ENCODE results near the gene PLXNC1.

Gene PLXNC1

DNA sequence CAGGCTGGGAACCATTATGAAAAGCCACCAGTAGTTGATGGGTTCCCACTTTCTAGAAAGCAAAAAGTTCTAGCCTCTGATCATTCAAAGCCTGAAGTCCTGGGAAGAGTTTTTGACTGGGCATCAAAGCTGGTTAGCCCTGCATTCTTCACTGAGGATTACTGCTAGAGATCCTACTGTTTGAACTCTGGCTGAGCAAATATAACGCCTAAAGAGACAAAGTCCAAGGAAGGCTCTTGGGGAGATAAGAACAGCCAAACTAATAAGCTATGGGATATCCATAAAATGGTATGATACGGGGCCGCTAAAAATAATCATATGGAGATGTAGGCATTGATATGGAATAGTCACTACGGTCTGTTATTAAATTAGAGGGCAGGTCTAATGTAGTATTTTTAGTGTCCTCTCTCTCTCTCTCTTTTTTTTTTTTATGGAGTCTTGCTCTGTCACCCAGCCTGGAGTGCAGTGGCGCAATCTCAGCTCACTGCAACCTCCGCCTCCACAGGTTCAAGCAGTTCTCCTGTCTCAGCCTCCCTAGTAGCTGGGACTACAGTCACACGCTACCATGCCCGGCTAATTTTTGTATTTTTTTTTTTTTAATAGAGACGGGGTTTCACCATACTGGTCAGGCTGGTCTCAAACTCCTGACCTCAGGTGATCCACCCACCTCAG, 35.5 kb downstream of the PLXNC1 start:
- DNase-seq = no peak

DNA sequence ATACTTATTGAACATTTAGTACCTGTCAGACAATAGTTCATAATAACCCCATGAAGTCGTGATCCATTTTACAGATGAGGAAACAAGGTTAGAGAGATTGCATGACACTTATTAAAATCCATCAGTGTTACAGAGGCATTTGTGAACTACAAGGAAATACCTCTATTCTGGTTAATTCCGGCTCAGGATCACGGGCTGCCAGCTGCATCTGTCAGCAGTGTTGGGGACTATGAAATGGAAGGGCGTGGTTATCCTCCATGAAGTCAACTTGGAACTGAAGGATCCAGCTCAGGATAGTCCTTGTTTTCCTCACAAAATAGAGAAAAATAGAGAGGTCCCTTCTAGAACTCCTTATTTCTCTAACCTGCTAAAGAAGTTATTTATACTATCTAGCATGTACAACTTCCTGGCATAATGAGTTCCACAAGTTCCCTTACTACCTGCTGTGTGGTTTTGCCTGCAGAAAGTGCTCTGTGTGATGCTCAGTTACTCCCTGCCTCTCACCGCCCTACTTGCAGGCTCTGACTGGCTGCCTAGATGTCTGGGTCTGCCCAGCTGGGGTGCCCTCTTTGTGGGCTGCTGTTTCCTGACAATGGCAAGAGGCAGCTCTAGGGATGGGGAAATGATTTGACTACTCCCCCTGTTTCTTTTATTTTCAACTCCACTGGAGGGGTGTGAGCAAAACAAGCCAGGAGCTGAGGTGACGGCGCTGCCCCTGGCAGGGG, 36.8 kb downstream of the PLXNC1 start:
- DNase-seq = no peak

DNA sequence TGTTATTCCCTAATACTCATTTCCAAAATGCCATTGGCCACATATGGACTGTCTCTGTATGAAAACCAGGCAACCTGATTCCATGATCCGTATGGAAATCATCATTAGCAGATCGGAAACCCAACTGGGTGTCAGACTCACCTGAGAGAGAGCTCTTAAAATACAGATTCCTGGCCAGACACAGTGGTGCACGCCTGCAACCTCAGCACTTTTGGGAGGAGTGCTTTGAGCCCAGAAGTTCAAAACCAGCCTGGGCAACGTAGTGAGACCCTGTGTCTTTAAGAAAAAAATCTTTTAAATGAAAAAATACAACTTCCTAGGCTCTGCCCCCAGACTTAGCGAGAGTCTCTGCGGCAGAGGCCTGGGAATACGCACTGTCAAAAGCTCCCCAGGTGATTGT, 37.4 kb downstream of the PLXNC1 start:
- DNase-seq = no peak

DNA sequence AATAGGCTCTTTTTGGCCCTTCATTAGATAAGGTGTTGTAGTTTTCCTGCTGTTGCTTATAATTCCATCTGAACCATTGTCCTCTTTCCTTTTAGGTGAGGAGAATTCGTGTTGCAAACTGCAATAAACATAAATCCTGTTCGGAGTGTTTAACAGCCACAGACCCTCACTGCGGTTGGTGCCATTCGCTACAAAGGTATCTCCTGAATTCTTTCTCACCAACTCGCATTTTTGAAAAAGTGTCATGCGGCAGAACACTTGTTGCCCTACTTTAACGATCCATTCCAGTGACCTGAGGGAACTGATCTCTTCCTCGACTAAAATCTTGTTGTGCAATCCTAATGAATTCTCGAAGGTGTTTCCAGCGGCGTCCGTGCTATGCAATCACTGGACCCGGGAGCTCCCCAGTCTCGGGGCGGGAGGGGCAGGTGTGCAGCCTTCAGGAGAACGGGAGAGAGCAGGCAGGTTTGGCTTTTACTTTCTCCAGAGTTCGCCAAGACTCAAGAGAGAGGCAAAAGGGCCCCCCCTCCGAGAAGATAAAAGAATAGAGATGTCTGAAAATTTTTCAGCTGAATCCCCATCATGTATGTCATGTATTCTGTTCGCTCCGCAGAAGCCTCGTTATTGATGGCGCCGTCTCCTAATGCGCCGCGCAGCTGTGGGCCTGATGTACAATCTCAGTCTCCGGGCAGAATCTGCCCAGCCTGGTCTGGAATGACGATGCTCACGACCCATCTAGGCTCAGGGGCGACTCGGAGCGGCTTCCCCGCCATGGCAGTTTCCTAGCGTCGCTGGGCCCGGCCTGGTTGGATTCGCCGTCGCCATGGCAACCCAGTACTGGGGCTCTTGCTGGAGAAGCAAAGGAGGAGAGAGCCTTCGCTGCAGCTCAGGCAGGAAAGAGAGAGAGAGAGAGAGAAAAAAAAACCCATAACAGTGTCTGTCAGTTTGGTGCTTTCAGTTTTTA, 38.2 kb downstream of the PLXNC1 start:
- DNase-seq = peak; percentile 73

DNA sequence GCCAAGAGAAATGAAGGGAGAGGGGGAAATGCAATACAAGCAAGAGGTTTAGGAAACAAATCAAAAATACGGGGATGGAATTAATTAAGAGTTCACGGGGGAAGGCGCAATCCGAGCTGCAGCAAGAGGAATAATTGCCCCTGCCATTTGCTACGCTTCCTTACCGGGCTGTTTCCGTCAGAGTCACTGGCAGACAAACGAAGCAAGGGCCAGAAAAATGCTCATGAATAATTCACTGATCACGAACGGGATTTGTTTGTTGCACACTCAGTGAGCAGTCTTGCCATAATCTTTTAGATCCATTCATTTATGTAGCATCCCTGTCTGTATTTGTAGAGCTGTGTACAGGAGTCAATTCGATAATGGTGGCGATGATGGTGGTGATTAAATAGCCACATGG, 39.0 kb downstream of the PLXNC1 start:
- DNase-seq = no peak

DNA sequence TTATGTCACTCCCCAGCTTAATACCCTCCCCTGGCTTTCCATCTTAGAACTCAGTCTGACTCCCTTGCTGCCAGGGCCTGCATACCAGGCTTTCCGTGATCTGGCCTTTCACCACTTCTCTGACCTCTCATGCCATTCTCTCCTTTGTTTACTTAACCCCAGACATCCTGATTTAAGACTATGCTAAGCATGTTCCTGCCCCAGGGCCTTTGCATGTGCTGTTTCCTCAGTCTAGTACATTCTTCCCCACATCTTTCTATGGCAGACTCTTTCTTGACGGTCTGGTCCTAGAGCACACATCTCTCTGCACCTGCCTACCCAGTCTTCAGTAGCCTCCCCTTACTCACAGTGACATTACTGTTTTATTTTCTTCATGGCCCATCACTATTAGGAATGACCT, 42.2 kb downstream of the PLXNC1 start:
- no peak for DNase-seq

DNA sequence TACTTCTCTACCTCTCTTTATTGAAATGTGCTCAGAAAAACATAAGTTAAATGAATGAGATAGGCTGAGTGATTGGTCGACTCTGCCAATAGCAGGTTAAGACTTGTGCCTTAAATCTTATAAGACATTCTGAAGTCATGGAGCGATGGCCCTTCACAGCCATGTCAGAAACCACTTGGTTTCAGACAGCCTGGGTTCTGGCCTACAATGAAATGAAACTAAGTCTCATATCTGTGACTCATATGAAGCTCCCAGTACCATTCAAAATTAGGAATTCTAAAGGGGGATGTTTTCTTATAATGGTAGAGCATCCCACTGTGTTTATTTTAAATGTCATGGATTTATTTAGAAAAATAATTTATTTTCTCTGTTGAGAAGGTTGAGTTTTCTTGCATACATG, 42.6 kb downstream of the PLXNC1 start:
- no peak for DNase-seq

DNA sequence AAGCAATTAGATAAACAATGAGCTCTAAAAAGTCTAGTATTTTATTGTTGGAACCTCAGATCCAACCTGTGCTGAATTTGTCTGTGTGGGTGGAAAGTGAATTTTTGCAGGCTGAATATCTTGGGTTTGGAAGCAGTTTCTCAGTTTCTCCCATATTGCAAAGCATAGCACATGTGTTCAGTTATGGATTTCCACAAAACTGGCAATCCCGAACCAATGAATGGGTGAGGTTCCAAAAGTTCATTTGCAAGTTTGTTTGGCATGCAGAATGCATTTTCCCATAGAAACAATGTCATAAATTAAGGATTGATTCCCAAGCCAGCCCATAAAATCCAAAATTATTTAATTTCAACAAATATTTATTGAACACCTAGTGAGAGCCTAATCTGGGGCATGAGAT, 43.4 kb downstream of the PLXNC1 start:
- DNase-seq = no peak

DNA sequence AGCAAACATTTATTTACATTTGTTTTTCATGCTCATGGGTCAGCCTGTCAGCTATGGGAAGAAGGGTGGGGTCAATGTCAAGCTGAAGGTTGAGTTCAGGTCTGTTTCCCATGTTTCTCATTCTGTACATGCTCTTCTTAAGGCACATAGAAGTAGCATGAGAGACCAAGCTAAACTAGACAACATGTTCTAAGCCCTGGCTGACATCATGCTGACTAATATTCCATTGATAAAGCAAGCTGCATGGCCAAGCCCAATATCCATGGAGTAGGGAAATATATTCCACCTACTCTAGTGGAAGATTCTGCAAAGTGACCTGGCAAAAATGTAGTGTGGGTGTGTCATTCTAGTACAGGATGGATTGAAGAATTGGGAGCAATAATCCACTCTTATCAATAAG, 44.1 kb downstream of the PLXNC1 start:
- DNase-seq = no peak

DNA sequence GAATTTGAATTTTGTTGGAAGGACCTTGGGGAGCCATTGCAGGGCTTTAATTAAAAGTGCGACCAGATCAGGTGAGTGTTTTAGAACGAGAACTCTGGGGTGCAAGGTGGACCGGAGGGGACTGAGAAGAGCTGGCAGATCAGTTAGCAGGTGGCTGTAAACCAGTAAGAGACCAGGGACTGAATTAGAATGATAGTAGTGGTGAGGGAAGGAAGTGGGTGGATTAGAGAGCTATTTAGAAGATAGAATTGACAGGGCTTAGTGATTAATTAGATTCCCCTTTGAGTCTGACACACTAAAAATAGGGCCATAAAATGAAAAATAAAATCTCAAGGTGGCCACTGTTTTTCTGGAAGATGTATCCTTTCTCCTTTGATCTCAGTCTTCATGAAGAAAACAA, 44.8 kb downstream of the PLXNC1 start:
- no peak for DNase-seq

DNA sequence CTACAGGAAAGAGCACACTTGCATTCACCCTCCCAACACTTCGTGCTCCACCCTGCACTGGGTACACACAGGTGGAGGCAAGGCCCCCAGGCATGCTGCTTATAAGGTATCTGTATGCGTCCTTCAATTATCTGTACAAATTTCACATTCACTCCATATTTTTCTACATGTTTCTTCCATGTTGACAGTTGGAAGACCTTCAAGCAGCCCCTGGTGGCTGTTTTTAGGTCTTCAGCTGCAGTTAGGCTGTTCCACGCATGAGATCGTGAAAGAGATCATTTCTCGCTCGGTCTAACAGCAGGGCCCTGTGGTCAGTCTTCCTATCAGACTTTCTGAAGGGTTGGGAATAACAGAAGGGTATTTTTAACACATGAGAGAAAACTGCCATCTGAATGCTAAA, 47.1 kb downstream of the PLXNC1 start:
- no peak for DNase-seq

DNA sequence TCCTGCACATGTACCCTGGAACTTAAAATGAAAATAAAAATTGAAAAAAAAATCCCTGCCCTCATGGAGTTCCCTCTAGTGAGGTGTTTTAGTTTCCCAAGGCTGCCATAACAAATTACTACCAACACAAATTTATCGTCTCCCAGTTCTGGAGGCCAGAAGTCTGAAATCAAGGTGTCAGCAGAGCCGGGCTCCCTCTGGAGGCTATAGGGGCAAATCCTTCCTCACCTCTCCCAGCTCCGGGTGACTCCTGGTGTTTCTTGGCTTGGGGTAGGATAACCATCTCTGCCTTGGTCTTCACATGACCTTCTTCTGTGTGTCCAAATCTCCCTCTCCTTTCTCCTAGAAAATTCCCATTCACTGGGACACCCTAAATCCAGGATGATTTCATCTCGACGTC, 50.1 kb downstream of the PLXNC1 start:
- no peak for DNase-seq

DNA sequence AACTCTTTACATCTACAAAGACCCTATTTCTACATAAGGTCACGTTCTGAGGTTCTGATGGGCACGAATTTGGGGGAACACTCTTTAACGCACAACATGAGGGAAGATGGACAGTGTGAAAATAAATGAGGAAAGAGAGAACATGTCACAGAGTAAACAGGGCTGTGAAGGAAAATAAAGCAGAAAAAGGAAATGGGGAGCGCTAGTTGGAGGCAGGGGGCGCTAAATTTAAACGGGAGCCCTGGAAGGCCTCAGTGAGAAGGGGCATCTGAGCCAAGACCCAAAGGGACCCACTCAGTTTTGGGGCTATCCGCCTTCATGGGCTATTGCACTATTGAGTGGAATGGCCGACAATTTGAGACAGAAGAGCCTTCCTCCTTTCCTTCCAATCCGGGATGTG, 50.5 kb downstream of the PLXNC1 start:
- no peak for DNase-seq

DNA sequence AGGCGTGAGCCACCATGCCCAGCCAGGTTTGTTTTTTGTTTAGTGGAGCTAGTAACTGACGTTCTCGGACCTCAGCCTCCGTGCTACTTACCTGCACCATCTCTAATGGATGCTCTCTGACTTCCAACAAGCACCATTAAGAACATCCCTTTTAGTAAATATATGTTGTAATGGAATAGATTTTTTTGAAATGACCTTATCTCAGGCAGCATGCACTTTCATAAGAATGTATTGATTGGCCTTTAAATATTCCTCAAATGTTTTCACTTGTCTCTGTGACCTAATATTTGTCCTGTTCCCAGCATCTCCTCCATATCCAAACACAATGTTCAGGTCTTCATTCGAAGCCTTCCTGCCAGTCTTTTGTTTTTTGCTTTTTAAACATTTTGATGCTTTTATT, 51.7 kb downstream of the PLXNC1 start:
- no peak for DNase-seq

DNA sequence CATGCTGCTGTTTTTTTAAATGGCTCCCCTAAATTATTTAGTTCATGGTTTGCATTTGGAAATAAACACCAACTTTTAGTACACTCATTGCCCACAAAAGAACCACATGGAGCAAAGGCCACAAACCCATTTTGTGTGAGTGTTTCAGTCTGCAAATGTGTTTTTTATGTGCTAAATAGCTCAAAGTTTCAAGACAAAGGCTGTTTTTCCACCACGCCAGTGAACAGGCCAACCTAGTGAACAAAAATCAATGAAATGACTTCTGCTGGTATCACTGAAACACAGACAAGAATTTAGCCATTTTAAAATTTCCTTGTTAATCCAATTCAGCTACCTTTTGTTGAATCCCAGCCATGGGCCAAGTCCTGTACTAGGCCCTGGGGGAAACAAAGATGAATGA, 52.3 kb downstream of the PLXNC1 start:
- DNase-seq = no peak

DNA sequence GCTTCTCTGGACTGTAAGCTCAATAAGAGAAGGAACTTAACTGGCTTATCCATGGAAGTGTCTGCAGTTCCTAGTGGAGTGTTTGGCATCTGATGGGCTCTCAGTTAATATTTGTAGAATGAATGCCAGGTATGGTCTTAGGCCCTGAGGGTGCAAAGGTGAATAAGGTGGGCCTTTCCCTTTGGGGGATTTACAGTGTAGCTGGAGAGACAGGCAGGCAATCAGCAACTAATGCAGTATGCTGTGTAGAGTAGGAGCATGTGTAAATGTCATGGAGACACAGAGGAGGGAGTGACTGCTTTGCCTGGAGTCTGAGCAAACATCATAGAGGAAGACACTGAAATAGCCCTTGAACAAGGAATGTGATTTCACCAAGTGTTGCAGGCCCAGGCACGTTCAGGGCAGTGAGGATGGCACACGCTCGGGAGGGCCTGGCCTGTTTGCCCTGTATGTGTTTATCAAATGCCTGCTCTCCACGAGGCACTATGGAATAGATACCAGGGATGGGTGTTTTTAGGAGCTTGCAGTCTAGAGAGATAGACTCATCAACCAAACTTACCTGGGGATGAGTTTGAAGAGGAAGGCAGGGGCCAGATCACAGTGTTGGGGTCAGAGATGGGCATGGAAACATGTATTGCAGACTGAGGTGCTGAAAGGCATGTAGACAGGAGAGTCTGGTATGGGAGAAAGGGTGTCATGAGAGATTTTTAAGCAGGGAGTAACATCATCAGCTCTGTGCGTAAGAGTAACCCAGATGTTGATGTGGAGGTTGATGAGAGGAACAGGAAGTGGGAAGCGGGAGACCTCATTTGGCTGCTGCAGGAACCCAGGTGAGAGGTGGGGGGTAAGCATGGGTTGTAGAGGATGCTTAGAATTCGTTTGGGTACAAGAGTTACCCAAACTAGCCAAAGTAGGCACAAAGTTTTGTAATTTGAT, 54.1 kb downstream of the PLXNC1 start:
- no peak for DNase-seq

DNA sequence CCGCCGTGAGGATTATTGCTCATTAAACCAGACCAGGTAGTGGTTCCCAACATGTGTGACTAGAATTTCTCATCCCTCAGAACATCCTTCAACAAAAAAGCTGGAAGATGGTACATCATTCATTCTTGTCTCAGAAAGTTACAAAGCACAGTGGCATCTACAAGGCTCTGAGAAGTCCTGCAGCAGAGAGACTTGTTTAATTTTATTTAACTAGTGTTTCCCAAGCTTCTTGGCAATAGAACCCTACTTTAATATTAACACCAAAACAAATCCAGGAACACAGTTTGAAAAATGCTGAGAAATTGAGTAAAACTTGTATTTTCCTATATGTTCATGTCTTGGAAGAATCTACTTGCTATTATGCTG, 54.8 kb downstream of the PLXNC1 start:
- no peak for DNase-seq

DNA sequence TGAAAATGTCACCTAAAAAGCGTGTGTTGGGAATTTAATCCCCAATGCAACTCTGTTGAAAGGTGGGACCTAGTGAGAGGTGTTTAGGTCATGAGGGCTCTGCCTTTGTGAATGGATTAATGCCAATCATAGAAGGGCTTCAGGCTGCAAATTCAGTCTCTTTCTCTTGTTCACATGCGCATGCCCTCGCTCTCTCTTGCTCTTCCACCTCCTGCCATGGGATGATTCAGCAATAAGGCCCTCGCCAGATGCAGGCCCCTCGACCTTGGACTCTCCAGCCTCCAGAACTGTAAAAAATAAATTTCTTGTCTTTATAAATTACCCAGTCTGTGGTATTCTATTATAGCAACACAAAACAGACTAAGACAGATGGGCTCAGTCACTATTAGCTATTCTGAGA, 55.4 kb downstream of the PLXNC1 start:
- no peak for DNase-seq

DNA sequence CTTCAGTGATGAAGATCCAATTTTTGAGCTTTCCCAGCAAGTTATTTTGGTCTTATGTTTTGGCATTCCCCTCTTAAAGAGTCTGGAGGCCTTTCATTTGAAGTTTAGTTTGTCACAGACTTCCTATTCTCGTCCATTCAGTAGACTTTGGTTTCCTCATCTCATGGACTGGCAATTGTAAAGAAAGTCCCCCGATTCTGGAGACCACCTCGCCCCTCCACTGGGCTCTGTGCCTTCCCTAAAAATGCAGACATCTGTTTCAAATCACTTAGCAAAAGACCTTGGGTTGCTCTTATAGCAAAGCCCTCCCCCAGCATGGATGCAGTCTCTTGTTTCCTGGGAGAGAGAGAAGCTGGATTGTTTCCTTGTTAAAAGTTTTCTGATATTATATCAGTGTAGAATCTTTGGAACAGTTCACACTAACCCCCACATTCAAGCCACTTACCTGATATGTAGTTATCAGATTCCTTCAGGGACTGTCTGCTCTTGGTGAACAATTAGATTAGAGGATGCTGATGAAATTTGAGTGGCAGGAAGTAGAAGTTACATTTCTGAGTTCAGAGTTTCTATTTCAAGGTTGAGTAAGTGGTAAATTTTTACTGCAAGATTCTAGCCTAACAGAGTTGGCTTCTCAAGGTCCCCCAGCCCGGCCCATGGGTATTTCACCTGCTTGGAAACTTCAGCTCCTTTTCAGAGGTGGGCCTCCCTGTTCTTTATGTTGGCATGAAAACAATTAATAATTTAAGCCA, 56.3 kb downstream of the PLXNC1 start:
- DNase-seq = no peak

DNA sequence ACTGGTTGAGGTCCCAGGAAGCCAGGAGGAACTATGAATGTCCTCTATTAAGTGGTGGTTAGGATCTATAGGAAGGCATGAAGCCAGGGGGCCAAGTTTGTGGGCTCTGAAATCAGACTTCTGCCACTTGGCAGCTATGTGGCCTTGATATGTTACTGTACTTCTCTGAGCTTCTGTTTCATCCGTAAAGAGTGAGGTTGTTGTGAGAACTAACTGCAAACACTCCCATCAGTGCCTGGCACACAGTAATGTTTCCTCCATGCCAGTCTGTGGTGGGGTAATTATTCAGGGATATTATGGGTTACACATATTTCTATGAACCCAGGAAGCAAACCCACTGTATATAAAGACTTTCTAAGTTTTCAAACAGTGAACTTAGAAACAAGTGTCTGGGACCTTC, 57.4 kb downstream of the PLXNC1 start:
- DNase-seq = no peak

DNA sequence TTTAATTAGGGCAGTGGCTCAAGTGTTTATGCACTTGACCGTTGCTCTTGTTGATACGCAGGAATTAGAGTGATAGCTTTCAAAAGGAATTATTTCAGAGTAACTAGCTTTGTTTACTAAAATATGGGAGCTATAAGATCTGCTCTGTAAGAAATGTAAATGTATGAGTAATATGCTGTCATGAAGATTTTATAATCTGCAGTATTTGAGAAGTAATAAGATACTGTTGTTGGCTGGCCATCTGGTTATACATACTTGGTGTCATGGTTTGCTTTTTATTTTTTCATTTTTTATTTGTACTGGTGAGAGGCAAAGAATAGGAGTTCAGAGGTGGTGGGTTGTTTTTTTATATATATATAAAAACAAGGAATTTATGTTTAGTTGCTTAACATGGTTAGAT, 58.5 kb downstream of the PLXNC1 start:
- DNase-seq = no peak

DNA sequence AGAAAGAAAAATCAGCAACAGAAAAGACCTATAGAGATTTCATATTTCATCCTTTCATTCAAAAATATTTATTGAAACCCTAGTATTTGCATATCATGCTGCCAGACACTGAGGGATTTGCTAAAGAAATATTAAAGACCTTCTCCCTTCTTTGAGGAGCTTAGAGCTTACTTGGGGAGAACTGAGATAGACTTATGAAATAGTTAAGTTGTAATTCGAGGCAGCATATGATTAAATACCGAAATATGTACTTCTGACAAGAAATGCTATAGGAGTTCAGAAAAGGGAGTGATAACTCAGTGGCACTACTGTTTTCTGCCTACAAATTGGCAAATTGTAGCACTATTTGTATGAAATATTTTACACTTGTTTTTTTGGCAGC, 59.1 kb downstream of the PLXNC1 start:
- DNase-seq = no peak

Measured in NCI-H1436 (cell line).